ENCODE measurements around the gene DGKH.

DNA sequence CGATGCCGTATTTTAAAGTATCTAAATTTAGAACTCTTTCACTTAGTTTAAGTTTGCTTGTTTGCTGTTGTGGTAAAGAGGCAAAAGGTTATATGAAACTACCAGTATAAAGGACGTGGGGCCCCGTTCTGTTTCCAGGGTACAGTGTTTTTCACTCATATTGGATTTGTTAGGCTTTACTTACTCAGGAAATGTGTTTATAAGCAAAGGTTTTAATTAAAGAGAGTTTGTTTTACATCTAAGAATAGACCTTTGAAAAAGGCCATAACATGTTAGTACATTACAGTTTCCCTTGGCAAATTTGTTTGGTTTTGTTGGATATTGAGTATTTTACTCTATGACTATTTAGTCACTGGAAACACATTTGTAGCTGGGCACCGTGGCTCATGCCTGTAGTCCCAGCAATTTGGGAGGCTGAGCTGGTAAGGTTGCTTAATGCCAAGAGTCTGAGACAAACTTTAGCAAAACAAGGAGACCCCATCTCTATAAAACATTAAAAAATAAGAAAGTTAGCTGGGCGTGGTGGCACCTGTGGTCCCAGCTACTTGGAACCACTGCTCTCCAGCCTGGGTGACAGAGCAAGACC, 7.1 kb downstream of the DGKH start:
- TF ChIP-seq, protein P1, sequence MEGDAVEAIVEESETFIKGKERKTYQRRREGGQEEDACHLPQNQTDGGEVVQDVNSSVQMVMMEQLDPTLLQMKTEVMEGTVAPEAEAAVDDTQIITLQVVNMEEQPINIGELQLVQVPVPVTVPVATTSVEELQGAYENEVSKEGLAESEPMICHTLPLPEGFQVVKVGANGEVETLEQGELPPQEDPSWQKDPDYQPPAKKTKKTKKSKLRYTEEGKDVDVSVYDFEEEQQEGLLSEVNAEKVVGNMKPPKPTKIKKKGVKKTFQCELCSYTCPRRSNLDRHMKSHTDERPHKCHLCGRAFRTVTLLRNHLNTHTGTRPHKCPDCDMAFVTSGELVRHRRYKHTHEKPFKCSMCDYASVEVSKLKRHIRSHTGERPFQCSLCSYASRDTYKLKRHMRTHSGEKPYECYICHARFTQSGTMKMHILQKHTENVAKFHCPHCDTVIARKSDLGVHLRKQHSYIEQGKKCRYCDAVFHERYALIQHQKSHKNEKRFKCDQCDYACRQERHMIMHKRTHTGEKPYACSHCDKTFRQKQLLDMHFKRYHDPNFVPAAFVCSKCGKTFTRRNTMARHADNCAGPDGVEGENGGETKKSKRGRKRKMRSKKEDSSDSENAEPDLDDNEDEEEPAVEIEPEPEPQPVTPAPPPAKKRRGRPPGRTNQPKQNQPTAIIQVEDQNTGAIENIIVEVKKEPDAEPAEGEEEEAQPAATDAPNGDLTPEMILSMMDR (IDR thresholded peaks at IDR 0.05), result no peak
- no peak for TF ChIP-seq POLR2A (IDR thresholded peaks at IDR 0.05)
